Ureter (tissue), 1 donor: ENCODE data around the gene FAM120B. TPM values are rescaled to one million over a fixed set of nuclear protein-coding genes. Genes with fewer than 3 reads are reported as not detected.

Experiments used
- DNase-seq: peaks from one replicate; pipeline ENCODE4 v3.0.0-alpha.2; 2020; ENCODE audit warnings: low spot score
- total RNA-seq: library from RNA; stranded (reverse); gene quantifications from one replicate; pipeline ENCODE4 v1.2.4, GENCODE V29; 2023
- donor health status: DM: yes; HTN: yes; CAD: no.

The FAM120B gene
- total RNA-seq, 1 donor from 2014 or later = 54.5 TPM

DNA sequence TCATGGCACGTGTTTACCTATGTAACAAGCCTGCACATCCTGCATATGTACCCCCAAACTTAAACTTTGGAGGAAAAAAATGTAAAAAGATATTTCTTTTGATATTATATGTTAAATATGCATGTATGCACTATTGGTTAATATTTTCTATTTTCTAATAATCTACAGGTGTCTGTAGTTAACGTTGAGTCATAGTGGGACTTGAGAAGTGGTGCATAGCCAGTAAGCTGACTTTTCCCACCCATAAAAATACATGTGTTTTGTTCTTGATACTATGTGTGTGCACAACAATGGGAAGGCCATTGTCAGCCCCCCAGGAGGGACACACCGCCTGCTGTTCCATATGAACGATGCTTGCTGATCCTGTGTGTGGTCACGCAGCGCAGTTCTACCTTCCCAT lies 49.1 kb downstream of the FAM120B start:
- DNase-seq = no peak

DNA sequence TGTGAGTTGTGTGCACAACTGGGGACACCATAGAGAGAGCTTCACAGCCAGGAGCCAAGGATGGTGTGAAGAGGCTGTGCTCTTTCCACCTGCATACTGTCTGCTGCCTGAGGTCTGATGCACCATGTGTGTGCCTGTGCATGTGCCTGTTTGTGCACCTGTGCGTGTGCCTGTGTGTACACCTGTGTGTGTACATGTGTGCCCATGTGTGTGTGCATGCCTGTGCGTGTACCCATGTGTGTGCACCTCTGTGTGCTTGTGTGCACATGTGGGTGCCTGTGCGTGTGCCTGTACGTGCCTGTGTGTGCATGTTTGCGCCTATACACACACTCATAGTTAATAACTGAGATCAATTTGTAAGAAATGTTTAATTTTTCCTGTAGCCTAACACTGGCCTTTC lies 51.3 kb downstream of the FAM120B start:
- DNase-seq = no peak

DNA sequence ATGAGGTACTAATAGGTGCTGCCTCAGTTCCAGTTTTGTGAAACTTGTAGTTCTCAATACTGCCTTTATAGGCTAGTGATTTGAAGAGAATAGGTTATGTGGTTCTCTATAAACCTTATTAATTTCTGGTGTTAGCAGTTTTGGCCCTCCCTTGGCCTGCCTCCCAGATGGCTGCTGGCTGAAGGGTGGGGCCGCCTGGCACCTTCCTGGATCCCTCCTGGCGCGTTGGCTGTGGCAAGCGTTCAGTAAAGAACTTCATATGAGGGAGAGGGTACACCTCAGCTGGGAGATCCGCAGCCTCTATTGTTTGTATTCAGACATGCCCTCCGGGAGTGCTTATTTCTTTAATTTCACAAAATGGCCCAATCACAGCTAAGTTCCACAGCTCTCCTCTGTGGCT lies 51.9 kb downstream of the FAM120B start:
- no peak for DNase-seq

DNA sequence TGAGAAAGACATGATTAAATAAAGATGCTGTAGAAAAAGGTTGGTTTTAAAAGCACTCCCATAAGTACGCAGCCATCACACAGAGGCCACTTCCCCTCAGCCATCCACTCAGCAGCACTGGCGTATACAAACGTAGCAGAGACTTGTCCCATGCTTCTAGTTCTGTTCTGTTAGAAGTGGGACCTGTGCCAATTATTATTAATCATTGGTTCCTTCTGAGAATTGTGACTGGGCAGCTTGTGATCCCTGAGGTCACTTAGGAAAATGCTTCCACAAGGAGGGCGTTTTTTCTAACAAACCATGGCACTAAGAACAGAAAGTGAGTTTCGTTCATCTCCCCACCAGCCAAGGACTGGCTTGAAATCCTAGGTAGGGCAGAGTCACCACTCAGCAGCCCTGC lies 53.9 kb downstream of the FAM120B start:
- DNase-seq = no peak

DNA sequence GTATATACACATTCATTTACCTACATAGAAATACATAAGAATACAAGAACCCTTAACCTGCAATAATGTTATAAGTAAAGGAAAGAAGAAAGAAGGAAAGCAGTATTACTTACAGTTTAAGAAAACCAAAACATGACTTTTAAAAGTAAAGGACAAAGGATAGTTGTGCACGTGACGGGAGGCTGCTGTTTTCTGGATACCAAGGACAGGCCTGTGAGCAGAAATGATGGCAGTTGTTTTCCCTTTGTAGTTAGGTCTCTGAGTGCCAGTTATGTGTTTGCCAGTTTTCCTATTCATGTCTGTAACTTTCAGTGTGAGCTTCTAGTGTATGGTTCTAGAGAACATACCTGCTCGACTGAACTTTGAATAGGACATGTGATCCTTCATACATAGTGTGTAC lies 54.8 kb downstream of the FAM120B start:
- no peak for DNase-seq

DNA sequence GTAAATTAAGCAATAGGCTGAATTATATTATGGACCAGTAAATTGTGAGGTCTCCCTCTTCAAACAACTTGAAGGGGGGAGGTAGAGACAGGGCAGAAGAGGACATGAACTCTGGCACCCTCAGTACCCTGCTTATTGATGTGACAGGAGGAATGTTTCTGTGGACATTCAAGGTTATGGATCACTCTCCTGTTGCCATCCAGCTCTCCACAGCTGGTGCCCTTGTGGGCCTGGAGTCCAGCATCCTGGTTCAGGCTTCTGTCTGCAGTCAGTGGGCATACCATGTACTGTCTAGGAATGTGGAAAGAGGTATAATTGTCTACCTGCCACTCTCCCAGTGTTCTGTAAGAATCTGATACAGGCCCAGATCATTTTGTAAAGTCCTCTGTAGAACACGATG lies 55.6 kb downstream of the FAM120B start:
- no peak for DNase-seq

DNA sequence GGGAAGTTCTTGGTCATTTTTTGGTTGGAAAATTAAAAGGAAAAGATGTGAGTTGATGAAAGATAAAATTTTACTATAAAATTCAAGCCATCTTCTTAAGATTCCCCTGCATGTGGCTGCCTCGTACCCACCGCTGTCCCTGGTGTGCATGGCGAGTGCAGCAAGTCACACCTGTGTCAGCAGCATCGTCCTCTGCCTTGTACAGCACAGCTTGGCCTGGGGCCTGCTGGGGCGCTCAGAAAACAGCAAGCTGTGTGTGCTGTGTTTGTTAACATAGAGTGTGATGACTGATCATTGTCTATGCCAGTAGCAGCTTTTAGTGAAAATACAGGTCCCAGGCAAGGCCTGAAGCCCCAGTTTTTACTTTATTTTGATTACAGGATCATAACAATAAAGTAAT lies 56.7 kb downstream of the FAM120B start:
- DNase-seq = no peak

DNA sequence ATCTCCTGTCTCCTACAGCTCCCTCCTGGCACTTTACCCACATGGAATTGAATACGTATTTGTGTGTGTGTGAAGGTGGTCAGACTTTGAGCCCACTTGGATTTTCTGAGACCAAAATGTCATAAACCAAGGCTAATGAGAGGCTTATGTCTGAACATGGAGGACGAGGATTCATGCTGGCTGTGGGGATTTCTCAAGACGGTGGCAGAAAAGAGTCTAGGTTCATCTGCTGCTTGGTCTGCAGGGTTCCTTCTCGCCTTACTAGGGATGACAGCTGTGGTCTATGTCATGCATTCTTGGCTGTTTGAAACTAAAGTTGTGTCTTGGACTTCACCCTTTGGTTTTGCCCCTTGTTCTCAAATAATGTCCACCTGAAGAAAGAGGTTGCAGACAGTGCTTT lies 58.6 kb downstream of the FAM120B start:
- no peak for DNase-seq

DNA sequence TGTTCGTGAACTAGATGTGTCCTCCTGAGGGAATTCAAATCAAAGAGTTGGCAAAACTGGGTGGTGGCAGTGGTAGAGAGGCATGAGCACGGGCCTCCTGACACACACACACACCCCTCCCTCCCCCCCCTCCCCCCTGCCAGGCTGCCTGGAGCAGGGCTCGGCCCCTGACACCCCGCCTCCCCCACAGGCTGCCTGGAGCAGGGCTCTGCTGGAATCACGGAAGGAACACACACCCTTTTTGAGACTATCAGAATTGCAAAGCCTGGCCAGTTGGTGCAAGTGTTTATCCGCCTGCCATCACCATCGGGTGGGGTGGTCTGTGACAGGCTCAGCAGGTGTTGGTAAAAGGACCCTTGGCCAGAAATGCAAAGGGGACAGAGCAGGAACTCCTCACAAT lies 59.0 kb downstream of the FAM120B start:
- no peak for DNase-seq

DNA sequence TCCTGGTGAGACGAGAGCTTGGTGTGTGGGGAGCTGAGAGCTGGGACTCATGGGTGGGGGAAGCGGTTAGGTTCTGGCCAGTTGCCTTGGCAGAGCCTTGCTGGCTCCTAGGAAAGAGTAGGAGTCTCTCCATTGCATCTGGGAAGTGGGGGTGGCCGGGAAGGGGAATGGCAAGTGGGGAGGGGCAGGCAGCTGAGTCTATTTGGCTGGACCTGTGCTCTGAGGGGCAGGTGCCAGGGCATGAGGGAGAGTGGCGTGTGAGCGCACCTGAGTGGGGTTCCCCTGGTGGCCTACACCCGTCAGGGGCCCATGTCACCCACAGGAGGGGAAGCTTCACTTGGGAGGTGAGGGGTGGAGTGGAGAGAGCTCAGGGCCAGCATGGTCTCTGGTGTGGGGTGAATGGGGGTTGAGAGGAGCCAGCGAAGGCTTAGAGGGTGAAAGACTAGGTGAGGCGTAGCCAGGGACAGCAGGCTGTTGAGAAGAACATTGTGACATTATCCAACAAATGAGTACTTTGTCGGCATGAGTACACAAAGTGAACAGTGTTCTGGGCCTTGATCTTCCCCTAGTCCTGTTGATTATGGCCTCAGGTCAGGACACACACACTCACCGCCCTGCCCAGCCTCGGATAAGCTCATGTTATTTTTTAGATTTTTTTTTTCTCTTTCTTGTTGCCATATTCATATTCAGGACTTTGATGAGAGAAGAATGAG lies 59.8 kb downstream of the FAM120B start:
- DNase-seq = no peak

DNA sequence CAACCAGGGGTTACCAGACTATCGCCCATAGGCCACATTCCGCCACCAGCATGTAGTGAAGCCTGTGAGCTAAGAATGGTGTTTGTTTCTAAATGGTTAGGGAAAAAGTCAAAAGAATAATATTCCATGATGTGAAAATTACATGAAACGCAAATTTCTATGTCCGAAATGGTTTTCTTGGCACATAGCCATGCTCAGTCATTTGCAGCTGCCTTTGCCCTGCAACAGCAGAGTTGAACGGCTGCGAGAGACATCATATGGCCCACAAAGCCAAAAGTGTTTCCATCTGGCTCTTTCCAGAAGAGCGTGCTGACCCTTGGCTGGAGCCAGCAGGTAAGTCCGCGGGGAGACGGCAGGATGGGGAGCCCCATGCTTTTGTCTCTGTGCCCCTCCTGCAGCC lies 60.7 kb downstream of the FAM120B start:
- no peak for DNase-seq

DNA sequence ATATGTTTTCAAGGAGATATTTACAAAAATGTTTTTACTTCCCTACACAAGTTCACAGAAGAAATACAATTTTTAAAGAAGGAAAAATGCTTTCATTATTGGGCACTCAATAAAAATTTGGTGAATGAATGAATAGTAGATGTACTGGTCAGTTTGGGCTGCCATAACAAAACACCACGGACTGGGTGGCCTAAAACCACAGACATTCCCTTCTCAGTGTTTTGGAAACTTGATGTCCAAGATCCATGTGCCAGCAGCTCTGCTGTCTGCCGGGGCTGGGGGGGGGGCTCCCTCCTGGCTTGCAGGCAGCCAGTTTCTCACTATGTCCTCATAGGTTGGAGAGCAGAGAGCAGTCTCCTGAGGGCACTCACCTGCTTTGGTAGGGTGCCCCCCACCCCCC lies 62.0 kb downstream of the FAM120B start:
- no peak for DNase-seq

DNA sequence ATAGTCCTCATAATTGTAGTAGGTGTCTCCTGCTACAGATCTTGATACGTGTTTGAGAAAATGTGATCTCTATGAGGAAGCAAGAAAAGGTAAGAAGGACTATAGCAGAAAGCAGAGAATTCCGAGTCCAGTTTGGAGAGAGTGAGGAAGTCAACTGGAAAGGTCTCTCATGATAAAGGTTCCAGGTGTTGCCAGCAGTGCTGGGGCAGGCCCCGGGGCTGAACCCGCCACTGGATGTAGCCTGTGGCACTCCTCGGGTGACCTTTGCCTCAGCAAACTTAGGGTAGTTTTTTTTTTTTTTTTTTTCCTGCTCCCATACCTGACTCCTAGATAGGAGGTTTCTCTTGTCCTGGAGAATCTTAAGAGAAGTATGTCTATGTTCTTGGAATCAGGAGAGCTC lies 62.8 kb downstream of the FAM120B start:
- no peak for DNase-seq

DNA sequence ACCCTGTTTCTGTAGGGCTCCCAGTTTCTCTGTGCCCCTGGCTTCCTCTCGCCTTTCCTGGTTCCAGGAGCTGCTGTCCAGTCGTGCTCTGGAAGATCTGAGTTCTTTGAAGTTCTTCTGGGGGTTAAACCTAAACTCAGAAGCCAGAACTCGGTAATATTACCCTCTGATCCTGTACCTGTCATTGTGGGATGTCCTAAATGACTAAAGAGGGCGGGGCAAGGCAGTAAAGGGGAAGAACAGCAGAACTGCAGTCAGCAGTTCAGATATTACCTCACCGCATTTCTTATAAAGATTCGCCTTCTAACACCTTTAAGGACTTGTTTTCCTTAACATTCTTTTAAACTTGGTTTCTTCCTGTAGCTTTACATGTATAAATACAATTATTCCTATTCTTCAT lies 63.9 kb downstream of the FAM120B start:
- DNase-seq = no peak

DNA sequence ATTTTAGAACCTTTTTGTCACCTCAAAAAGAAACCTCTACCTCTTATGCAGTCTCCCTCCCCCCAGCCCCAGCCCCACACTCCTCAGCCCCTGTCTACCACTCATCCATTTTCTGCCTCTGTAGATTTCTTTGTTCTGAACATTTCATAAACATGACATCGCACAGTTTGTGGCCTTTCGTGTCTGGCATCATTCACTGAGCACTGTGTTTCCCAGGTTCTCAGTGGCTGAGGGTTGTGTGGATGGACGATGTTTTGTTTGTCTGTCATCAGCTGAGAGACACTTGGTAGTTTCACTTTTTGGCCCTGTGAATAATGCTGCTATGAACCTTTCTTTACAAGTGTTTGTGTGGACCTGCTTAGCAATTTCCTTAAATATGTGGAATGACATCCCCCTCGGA lies 64.5 kb downstream of the FAM120B start:
- no peak for DNase-seq

DNA sequence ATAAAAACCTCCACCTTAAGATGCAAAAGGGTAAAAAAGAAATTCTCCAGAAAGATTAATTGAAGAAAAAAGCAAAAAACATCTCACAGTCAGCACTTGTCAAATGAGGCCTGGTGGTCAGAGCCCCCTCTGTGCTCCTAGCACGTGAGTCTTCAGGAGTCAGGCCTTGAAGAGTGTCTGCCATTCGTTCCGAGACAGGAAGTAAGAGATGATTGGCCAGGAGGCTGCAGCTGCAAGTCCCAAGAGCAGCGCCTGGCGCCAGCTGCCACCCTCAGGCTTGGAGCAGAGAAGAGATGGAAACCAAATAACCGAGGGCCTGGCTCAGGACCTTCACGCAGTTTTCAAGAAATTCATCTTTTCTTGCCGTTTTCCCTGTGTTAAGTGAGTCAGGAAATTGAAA lies 65.0 kb downstream of the FAM120B start:
- no peak for DNase-seq

DNA sequence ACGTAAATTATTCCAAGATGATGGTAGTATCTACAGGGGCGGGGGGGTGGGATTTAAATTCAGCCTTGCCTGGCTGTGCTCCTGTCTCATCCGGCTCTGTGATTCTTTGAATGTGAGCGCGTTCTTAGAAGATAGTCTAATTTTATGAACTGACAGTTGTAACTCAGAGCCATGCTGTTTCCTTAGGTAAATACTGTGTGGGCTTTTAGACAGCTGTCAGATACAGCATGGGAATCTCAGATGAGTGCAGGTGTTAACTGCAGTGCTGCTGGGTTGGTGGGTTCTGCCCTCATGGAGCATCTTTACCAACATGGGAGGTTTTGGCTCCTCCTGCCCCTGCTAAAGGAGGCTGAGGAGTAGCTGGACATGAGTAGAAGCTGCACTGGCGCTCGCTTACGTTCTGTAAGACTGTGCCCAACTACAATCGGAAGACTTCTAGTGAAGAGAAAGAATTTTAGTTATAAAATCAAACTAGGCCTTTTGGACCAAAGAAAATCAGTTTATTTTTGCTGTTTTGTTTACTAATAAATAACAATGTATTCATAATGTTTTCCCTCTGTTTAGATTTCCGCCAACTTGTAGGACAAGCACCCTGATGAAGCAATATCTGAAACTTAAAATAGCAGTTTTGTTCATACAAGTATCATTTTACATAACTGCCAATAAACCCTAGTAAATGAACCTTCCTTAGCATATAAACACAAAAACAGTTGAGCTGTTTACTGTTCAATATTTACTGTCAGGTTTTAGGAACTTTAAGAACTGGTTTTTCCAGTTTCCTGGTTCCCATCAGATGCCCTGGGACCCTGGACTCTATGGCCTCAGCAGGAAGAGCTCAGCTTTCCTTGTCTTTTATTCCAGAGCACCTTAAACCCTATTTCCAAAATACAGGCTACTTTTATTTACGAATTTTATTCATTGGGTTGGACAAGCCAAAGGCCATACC lies 66.1 kb downstream of the FAM120B start:
- no peak for DNase-seq

DNA sequence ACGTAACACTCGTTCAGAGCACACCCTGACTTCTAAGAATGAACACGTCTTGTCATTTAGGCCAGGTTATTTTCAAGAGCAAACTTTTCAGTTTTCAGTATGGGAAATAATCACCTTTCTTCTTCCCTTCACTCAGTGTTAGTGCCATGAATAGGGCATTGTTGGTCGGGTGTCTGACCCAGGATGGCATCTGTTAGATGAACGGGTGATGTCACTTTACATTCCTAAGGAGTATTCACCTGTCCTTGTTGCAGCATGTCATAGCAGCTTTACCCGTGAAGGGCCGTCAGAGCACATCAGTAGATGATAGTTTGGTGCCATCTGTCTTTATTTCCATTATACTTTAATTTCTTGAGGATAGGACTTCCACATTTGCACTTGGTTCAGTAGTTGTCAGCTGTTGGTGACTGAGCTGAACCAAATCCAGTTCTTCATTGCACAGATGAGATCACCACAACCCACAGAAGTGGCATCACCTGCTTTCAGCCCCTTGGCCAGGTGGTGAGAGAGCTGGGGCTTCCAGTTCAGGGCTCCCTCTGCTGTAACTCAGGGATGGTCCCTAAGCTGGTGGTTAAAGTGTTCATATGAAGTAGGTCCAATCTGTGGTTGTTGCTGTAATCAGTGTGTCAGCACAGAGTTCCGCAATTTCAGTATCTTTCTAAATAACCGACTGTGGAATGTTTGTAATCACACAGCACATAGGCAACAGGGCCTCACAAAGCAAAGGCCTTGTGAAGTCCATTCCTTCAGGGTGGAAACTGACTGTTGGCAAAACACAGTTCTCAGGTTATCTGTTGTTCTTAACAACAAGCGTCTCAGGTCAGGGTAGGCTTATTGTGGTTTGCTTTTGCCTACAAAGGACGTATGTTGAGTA lies 68.2 kb downstream of the FAM120B start:
- DNase-seq = no peak

DNA sequence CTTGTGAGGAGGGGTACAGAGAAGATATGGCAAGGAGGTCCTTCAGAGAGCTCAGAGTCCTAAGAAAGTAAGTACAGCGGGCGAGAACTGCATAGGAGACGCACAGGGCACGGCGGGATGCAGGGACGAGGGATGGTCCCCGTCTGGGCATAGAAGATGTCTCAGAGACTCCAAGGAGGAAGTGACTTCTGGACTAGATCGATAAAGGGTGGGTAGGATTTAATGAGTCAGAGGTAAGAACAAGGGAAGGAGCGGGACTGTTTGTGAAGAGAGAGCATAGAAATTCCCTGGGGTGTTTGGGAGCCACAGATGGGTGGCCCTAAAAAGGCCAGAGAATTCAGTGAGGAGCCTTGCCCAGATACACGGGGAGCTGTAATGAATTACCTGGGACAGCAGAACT lies 69.1 kb downstream of the FAM120B start:
- DNase-seq = no peak

DNA sequence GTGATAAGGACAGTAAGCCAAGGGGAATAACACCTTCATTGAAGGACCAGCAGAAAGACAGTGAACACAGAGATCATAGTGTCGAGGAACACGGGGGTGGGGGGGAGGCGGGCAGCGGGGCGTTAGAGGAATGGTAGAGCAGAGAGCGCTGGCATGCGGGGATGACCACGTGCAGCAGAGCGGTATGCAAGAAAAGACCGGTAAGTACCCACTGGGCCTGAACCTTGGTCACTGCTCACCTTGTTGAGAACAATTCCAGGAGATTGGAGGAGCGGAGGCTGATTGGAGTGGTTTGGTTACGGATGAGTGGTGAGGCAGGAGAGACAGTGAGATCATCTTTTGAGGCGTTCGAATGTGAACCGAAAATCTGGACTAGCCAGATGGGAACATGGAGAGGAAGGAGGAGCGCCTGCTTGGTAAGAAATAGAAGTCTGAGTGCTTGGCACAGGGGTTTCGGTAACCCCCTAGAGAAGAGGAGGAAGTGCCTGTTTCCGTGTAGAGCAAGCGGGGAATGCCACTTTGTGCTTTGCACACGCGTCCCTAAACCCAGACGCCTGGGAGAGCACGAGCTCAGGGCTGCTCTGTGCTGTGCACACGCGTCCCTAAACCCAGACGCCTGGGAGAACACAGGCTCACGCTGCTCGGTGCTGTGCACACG lies 70.0 kb downstream of the FAM120B start:
- DNase-seq = no peak

DNA sequence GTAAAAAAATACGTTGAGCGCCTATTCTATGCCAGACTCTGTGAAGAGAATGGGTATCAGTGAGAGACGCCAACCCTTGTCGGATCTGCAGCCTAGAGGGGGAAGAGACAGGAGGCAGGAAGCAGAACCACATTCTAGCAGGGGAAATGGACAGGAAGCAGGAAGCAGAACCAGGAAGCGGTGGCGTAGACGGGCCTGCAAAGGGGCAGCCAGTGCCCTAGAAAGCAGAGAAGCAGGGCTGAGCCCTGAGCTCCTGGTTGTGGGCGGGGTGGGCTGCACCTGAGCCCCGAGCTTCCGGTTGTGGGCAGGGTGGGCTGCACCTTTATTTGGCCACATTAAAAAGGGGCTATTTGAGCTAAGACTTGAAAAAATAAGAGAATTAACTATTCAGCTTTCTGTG lies 71.9 kb downstream of the FAM120B start:
- no peak for DNase-seq

DNA sequence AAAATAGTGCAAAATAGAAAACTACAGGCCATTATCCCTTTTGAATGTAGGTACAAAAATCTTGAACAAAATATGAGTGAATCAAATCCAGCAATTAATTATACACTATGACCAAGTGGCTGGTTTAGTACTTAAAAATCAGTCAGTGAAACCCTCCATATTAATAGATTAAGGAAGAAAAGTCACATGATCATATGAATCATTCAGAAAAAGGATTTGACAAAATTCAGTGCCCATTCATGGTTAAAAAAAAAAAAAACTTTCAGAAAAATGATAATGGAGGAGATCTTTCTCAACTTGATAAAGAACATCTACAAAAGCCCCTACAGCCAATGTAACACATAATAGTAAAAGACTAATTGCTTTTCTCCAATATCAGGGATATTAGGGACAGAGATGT lies 75.0 kb downstream of the FAM120B start:
- no peak for DNase-seq
